HG03457 (cell line): ENCODE data around the gene TMCC1.

Experiments
- ATAC-seq: cut with Tn5 transposase; IDR thresholded peaks from one replicate; pipeline ENCODE4 v1.9.1; 2021; ENCODE audit warnings: moderate number of reproducible peaks; ENCODE audit not compliant: unreplicated experiment

TMCC1 gene

GRCh38 chr3:129602730-129603560, 290.6 kb downstream of the TMCC1 start:
- no peak for ATAC-seq

GRCh38 chr3:129602309-129602708, 291.2 kb downstream of the TMCC1 start:
- ATAC-seq = no peak

- no peak for ATAC-seq
These were observed 291.8 kb downstream of the TMCC1 start for GRCh38 chr3:129601713-129602112.

GRCh38 chr3:129600348-129600747, 293.2 kb downstream of the TMCC1 start:
- no peak for ATAC-seq

GRCh38 chr3:129599607-129600006, 293.9 kb downstream of the TMCC1 start:
- no peak for ATAC-seq

GRCh38 chr3:129599073-129599472, 294.4 kb downstream of the TMCC1 start:
- ATAC-seq = no peak

GRCh38 chr3:129598484-129598883, 295.0 kb downstream of the TMCC1 start:
- no peak for ATAC-seq

GRCh38 chr3:129598000-129598381, 295.5 kb downstream of the TMCC1 start:
- no peak for ATAC-seq
